Spinal cord (tissue), 10 donors: Measurements from ENCODE around the gene ZNF688. TPM values are rescaled to one million over a fixed set of nuclear protein-coding genes. Genes with fewer than 3 reads are reported as not detected.

ENCODE experiments used
- DNase-seq, 6 donors: peaks; one replicate each; pipeline versions ENCODE4 v3.0.0 to v3.0.0-alpha.2; 2013 to 2015; ENCODE audit warnings: low spot score in 6 of 6, low read depth in 4 of 6
- H3K27ac ChIP-seq: one replicate; pipeline ENCODE4 v1.5.1; 2013; ENCODE audit warnings: low read depth, low read length, control low read depth
- H3K27me3 ChIP-seq: one replicate; pipeline ENCODE4 v1.6.1; 2013; ENCODE audit warnings: low read length; ENCODE audit not compliant: control insufficient read depth, insufficient read depth
- H3K36me3 ChIP-seq: one replicate; pipeline ENCODE4 v1.6.1; 2013; ENCODE audit warnings: low read length; ENCODE audit not compliant: control insufficient read depth, insufficient read depth
- H3K4me1 ChIP-seq: one replicate; pipeline ENCODE4 v1.6.1; 2013; ENCODE audit warnings: low read length; ENCODE audit not compliant: control insufficient read depth, insufficient read depth
- H3K4me3 ChIP-seq: one replicate; pipeline ENCODE4 v1.5.1; 2013; ENCODE audit warnings: low read depth, low read length, control low read depth
- H3K9me3 ChIP-seq: one replicate; pipeline ENCODE4 v1.6.1; 2013; ENCODE audit warnings: low read length; ENCODE audit not compliant: control insufficient read depth, insufficient read depth
- WGBS: methylation state at CpG from one replicate; pipeline ENCODE4 v1.1.5; 2013; ENCODE audit warnings: missing lambda C conversion rate; ENCODE audit not compliant: insufficient coverage; 5-methylcytosine and 5-hydroxymethylcytosine counted together
- polyA plus RNA-seq, 2 donors: library from polyadenylated mRNA; unstranded; fragments of 120-200 nt; gene quantifications; one replicate each; pipeline ENCODE4 v1.2.1, GENCODE V29; 2013; ENCODE audit not compliant: insufficient read length in 2 of 2
- total RNA-seq, 2 donors: library from RNA; depleted of rRNA in 1 of 2; stranded (reverse); fragments of 120-200 nt in 1 of 2; fragments of >200 nt in 1 of 2; gene quantifications; one replicate each; pipeline versions ENCODE4 v1.2.3 to v1.2.4, GENCODE V29; 2013 to 2014
- donor health status: healthy.

The ZNF688 gene
- total and polyA plus RNA-seq, 4 donors: 4.5 to 23.0 (median 20.9) TPM

DNA sequence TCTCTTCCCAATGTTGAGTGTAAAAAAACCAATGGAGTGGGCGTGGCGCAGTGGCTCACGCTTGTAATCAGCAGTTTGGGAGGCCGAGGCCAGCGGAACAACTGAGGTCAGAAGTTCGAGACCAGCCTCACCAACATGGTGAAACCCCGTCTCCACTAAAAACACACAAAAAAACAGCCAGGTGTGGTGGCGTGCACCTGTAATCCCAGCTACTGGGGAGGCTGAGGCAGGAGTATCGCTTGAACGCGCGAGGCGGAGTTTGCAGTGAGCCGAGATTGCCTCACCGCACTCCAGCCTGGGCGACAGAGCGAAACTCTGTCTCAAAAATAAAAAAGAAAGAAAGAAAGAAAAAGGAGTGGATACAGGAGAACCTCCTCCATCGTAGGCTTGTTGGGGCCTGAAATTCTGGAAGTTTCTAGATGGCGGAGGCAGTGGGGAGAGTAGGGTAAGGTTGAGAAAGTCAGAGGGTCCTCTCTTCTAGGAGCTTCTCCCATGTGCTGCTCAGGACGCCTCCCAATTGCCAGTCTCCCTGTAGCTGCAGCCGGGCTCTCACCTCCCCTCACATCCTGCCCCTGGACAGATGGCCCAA lies 12.6 kb downstream of the ZNF688 start:
- peaks cover 26% of the 10 kb centered on the region for H3K36me3 ChIP-seq
- peak overlapping the region; percentile 97 for H3K27ac ChIP-seq
- H3K9me3 ChIP-seq: no peaks in the 10 kb centered on the region
- peaks cover 2% of the 10 kb centered on the region for H3K27me3 ChIP-seq
- H3K4me1 ChIP-seq: peaks cover 34% of the 10 kb centered on the region
- 87% methylated on average over 19 of the region's 21 CpGs for WGBS
- peak overlapping the region; percentile 96 for H3K4me3 ChIP-seq
- no peak for DNase-seq

DNA sequence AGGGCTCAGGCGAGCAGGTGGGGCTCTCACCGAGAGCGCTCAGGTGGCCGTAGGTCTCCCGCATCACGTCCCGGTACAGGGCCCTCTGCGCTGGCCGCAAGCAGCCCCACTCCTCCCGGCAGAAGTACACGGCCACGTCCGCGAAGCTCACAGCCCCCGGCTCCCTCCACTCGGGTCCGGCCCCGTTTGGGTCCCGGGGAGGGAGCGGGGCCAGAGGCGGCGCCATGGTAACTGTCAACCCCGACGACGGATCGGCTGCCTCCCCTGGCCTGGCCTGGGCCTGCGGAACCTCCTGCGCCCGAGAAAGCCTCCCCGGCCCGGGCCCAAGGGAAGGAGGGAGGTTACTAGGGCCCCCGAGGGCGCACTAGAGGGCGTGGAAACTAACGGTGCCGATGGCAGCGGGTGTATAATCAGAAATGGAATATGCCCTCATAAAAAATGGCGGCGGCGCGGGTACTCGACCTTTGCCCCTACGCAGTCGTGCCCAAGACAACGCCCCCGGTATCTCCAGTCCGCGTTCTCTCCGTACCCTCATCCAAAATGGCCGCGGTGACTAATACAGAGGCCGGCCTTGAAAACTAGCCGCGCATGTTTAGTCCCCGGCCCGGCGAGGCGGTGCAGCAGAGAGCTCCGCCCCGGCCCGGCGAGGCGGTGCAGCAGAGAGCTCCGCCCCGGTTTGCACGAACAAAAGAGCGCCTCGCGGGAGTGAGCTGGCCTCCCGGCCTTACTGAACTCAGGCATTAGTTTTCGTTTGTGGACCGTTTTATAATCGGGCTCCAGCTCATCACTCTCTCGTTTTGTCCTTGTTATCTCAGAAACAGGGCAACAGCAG lies 13.3 kb downstream of the ZNF688 start, which contains the start of gene ZNF764:
Gene ZNF764, minus strand, starts transcription at position 418 of the 832 bp plus-strand sequence. Its CDS starts 192 bp downstream, at position 226.
- H3K36me3 ChIP-seq: peaks cover 32% of the 10 kb centered on the region
- peak within 1 kb of the TSS; percentile 97 for H3K27ac ChIP-seq
- H3K9me3 ChIP-seq: no peaks in the 10 kb centered on the region
- under 1% methylated on average over 73 of the region's 74 CpGs for WGBS
- peak within 1 kb of the TSS; percentile 96 for H3K4me3 ChIP-seq
- DNase-seq: peak; percentile 89 to 100 (median 96)
- peaks cover 34% of the 10 kb centered on the region for H3K4me1 ChIP-seq
- H3K27me3 ChIP-seq: peaks cover 2% of the 10 kb centered on the region

DNA sequence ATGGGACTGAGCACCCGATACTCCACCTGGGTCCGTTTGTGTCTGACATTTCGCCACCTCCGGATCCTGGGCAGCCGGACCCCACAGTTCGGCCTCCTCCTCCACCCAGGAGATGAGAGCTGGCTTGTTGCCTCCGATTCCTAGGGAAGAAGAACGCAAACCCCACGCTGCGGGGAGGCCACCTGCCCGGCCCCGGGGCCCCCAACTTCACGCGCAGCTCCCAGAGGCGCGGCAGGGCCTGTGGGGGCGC lies 13.9 kb downstream of the ZNF688 start:
- Histone ChIP-seq H3K4me3 (peak overlapping the region; percentile 96), H3K27me3 (peaks cover 2% of the 10 kb centered on the region), H3K9me3 (no peaks in the 10 kb centered on the region), H3K36me3 (peaks cover 37% of the 10 kb centered on the region), H3K4me1 (peaks cover 34% of the 10 kb centered on the region), H3K27ac (peak overlapping the region; percentile 97)
- under 1% methylated on average over 17 of the region's 17 CpGs for WGBS
- no peak for DNase-seq

DNA sequence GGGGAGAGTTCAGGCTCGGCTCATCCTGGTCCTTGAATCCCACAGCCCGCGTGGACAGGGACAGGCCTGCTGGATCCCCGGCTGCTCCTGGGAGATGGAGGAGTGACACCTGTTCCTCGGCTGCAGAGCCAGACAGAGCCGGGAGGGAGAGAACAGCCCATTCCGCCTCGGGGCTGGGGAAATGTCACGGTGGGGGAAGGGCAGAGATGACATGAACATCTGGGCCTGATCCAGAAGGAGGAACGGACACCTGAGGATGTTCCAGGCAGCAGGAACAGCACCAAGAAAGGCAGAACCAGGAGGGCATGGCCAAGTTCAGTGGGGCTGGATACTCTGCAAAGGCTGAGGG lies 15.4 kb downstream of the ZNF688 start:
- 78% methylated on average over 10 of the region's 10 CpGs for WGBS
- Histone ChIP-seq H3K36me3 (peaks cover 40% of the 10 kb centered on the region), H3K4me3 (no peak overlapping the region), H3K27ac (no peak overlapping the region), H3K9me3 (no peaks in the 10 kb centered on the region), H3K4me1 (peaks cover 29% of the 10 kb centered on the region), H3K27me3 (no peaks in the 10 kb centered on the region)
- DNase-seq: no peak

DNA sequence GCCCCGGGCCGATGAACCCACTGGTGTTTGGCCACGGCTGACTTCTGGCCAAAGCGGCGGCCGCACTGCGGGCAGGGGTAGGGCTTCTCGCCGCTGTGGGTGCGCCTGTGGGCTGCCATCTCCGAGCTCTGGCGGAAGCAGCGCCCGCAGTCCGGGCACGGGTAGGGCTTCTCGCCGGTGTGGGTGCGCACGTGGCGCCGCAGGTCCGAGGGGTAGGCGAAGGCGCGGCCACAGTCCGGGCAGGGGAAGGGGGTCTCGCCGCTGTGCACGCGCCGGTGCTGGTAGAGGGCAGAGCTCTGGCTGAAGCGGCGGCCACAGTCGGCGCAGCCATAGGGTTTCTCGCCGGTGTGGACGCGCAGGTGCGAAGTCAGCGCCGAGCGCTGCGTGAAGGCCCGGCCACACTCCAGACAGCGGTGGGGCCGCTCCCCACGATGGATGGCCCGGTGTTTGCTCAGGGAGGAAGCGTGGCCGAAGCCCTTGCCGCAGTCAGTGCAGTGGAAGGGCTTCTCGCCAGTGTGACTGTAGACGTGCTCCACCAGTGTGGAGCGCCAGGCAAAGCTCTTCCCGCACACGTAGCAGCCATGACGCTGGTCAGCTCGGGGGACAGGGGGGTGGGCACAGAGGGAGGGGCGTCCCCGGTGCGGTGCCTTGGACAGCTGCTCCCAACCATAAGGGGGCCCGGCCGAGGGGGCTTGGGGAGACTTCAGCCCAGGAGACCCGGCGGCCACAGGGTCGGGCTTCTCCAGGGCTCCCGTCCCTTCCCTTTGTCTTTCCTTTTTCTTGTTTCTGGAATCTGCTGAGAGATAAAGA lies 16.0 kb downstream of the ZNF688 start:
- 97% methylated on average over 64 of the region's 69 CpGs for WGBS
- H3K4me1 ChIP-seq: peaks cover 27% of the 10 kb centered on the region
- peaks cover 40% of the 10 kb centered on the region for H3K36me3 ChIP-seq
- H3K4me3 ChIP-seq: no peak overlapping the region
- H3K27me3 ChIP-seq: no peaks in the 10 kb centered on the region
- H3K9me3 ChIP-seq: no peaks in the 10 kb centered on the region
- DNase-seq: no peak
- no peak overlapping the region for H3K27ac ChIP-seq

DNA sequence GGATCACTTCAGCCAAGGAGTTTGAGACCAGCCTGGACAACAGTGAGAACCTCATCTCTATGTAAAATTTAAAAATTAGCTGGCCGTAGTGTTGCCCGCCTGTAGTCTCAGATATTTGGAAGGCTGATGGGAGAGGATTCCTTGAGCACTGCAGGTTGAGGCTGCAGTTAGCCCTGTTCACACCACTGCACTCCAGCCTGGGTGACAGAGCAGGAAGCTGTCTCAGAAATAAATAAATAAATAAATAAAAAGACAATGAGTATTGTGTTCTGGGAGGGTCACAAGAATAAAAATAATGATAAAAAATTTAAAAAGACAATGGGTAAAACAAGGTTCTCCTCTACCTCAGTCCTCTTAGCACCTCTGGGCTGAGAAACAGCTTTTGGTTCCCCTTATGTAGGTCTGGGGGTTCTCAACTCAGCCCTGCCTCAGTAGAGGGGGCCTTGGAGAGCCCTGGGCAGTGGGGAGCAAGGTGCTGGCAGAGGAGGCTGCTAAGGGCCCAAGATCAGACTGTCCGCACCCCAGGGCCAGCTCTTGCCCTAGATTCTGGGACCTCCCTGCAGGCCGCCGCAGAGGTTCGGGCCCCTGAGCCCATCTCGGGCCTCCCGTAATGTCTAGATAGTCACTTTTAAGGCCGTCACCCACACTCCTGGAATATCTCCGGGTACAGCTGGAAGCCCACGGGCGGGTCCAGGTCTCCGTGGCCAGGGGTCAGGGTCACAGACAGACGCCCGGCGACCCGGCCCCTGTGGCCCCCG lies 16.8 kb downstream of the ZNF688 start:
- no peaks in the 10 kb centered on the region for H3K27me3 ChIP-seq
- H3K36me3 ChIP-seq: peaks cover 40% of the 10 kb centered on the region
- no peak overlapping the region for H3K4me3 ChIP-seq
- 96% methylated on average over 16 of the region's 18 CpGs for WGBS
- H3K4me1 ChIP-seq: peaks cover 27% of the 10 kb centered on the region
- H3K27ac ChIP-seq: no peak overlapping the region
- no peak for DNase-seq
- no peaks in the 10 kb centered on the region for H3K9me3 ChIP-seq

DNA sequence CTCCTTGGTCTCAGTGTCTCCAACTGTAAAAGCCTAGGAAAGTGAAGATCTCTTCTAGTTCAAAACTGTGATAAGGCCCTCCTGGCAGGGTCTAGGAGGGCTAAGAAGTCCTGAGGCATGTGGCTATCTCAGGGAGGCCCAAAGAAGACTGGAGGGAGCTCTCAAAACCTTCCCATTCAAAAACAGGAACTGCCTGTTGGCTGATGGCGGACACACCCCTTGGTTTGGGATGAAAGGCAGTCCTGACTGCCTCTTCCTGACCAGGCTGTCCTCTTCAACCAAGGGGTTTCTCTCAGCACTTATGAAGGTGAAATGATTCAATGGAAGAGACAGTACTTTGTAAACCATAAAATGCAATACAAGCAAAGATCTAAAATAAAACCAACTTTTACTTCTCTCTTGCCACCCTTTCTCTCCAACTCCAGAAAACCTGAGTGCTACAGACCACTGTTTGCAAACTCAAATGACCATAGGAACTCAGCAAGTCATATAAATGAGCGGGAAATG lies 18.1 kb downstream of the ZNF688 start:
- H3K9me3 ChIP-seq: no peaks in the 10 kb centered on the region
- peaks cover 21% of the 10 kb centered on the region for H3K4me1 ChIP-seq
- no peak overlapping the region for H3K27ac ChIP-seq
- DNase-seq: no peak
- H3K4me3 ChIP-seq: no peak overlapping the region
- H3K36me3 ChIP-seq: peaks cover 40% of the 10 kb centered on the region
- WGBS: no CpG with 5 or more reads among the region's 2 CpGs
- no peaks in the 10 kb centered on the region for H3K27me3 ChIP-seq

DNA sequence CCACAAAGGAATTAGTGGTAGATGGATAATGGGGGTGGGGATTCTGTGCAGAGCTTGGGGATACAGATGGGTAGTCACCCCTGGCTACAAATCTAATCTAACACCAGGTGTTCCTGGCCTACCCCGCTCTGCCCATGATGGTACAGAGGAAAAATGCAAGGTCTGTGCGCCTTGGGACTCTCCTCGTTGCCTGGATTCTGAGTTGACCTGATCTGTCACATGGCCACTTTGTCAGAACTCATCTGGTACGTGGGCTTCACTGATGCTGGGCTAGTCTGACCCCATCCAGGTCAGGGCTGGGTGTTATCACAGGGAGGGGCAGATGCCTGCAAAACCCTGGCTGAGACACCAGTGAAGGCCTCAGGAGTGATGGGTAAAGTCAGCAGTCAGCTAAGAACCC lies 18.6 kb downstream of the ZNF688 start:
- Histone ChIP-seq H3K36me3 (peaks cover 40% of the 10 kb centered on the region), H3K9me3 (no peaks in the 10 kb centered on the region), H3K27me3 (no peaks in the 10 kb centered on the region), H3K4me3 (no peak overlapping the region), H3K27ac (no peak overlapping the region), H3K4me1 (peaks cover 20% of the 10 kb centered on the region)
- WGBS: 92% methylated on average over 4 of the region's 4 CpGs
- DNase-seq: no peak

DNA sequence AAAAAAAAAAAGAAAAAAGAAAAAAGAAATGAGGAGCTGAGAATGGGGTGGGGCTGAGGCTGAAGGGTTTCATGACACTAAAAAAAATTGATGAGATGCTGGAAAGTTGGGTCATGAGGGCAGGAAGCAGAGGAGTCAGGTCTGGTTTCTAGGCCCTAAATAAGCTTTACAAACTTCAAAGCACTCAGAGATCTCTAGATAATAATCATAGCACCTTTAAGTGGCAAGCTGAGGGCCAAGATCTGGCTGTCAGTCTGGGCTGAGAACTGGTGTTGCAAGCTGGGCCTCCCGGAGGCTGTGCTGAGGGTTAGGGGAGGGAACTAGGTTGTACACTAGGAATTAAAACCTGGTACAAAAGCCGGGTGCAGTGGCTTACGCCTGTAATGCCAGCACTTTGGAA lies 19.7 kb downstream of the ZNF688 start:
- Histone ChIP-seq H3K9me3 (no peaks in the 10 kb centered on the region), H3K4me1 (peaks cover 10% of the 10 kb centered on the region), H3K4me3 (no peak overlapping the region), H3K36me3 (peaks cover 40% of the 10 kb centered on the region), H3K27ac (no peak overlapping the region), H3K27me3 (no peaks in the 10 kb centered on the region)
- no peak for DNase-seq
- whole genome bisulfite sequencing: 94% methylated on average over 2 of the region's 3 CpGs
